ENCODE results near the gene DZIP1. TPM values are rescaled to one million over a fixed set of nuclear protein-coding genes. Genes with fewer than 3 reads are reported as not detected.

The DZIP1 gene
- total and polyA plus RNA-seq, 2 of the 8 experiments (the other 6 are each of a cell fraction or from before 2014, with no cell fraction given), result 7.6 to 24.6 TPM

GRCh38 chr13:95671597-95671996 is 27.1 kb upstream of the DZIP1 start:
- Histone ChIP-seq H3K27me3 (replicated peaks in 1 of 4; ENCODE audit: control insufficient read depth in 3 of 4, extremely low read depth in 1 of 4, insufficient read depth in 3 of 4, low read length in 3 of 4) (no peaks in the 10 kb centered on the region), H2BK5ac (ENCODE audit: low read depth, low read length) (no peak overlapping the region), H2BK20ac (ENCODE audit: low read length) (no peak overlapping the region), H3K9me3 (ENCODE audit: insufficient read depth in 2 of 2, low read depth in 1 of 2, low read length in 1 of 2) (peaks cover 20 to 21% of the 10 kb centered on the region in 2 experiments), H2AK5ac (ENCODE audit: low read depth, low read length) (no peak overlapping the region), H3K9ac (replicated peaks in 1 of 4; ENCODE audit: extremely low read depth in 1 of 4, low read depth in 3 of 4, low read length in 3 of 4) (no peak overlapping the region), H4K5ac (ENCODE audit: insufficient read length, low read depth, low read length) (no peak overlapping the region), H3K14ac (ENCODE audit: insufficient read length) (no peak overlapping the region), H3K36me3 (ENCODE audit: control insufficient read depth in 2 of 4, insufficient read depth in 4 of 4, low read length in 3 of 4) (peaks cover 0 to 6% (median 0%) of the 10 kb centered on the region in 4 experiments; a peak in 2 of 8 replicates), H4K8ac (ENCODE audit: extremely low read depth, insufficient read depth, low read length) (no peak overlapping the region), H2BK15ac (ENCODE audit: low read length) (no peak overlapping the region), H3K4me2 (ENCODE audit: insufficient read depth in 1 of 2, low read depth in 2 of 2, low read length in 2 of 2) (no peak overlapping the region), H3K18ac (ENCODE audit: extremely low read depth, low read length) (no peak overlapping the region), H3K79me1 (ENCODE audit: low read depth, low read length) (no peaks in the 10 kb centered on the region), H3K56ac (replicated peaks; ENCODE audit: insufficient read length, low read depth, low read length) (no peak overlapping the region), H2BK12ac (ENCODE audit: low read depth, low read length) (no peak overlapping the region), H4K20me1 (replicated peaks in 1 of 2; ENCODE audit: control insufficient read depth in 1 of 2, insufficient read depth in 2 of 2, low read length in 2 of 2) (no peaks in the 10 kb centered on the region), H2BK120ac (replicated peaks; ENCODE audit: low read depth, low read length) (no peak overlapping the region), H3K23me2 (ENCODE audit: low read depth, low read length) (peaks cover 5% of the 10 kb centered on the region), H3K4me3 (ENCODE audit: extremely low read depth in 1 of 4, insufficient read depth in 2 of 4, low read depth in 3 of 4, low read length in 4 of 4) (no peak overlapping the region), H4K91ac (replicated peaks; ENCODE audit: insufficient read length, low read length) (no peak overlapping the region), H3K79me2 (ENCODE audit: control insufficient read depth in 1 of 2, insufficient read depth in 2 of 2, low read length in 2 of 2) (no peaks in the 10 kb centered on the region), H3K4me1 (replicated peaks in 1 of 4; ENCODE audit: control insufficient read depth in 3 of 4, insufficient read depth in 4 of 4, low read length in 3 of 4) (no peaks in the 10 kb centered on the region), H3K4ac (replicated peaks; ENCODE audit: insufficient read length, low read depth, low read length) (no peak overlapping the region), H3K27ac (ENCODE audit: low read depth, low read length) (no peak overlapping the region), H2AFZ (ENCODE audit: low read length) (no peak overlapping the region), H3K23ac (ENCODE audit: insufficient read length) (no peak overlapping the region)
- POLR2A ChIA-PET (ENCODE audit: partially characterized antibody), result no interaction called here
- CTCF ChIA-PET (ENCODE audit: partially characterized antibody), result interaction anchor here (2.5 kb wide), 2 partner anchors 10 to 47 kb away, joined by 10 to 12 read pairs; no protein-coding TSS in a partner anchor
- DNase-seq (ENCODE audit: low read depth in 1 of 2, low spot score in 2 of 2) (no peak), FAIRE-seq (no peak)
- 97% methylated on average over 5 of the region's 5 CpGs; no CpG with 5 or more reads in 1 of the 2 experiments for WGBS, 2 experiments (ENCODE audit: extremely low coverage in 1 of 2, insufficient coverage in 1 of 2, insufficient read length in 1 of 2, insufficient replicate concordance in 2 of 2, low coverage in 1 of 2, low lambda C conversion rate in 2 of 2, missing lambda C conversion rate in 1 of 2)
- no peak for TF ChIP-seq CBX5 (IDR thresholded peaks at IDR 0.05; ENCODE audit: low read depth, low read length)
- no peak for TF ChIP-seq TAF7 (optimal IDR thresholded peaks at IDR 0.05; ENCODE audit: borderline replicate concordance, low read depth, low read length)
- TF ChIP-seq CHD1 (IDR thresholded peaks at IDR 0.05; ENCODE audit: low read depth, low read length), result no peak
- no peak for TF ChIP-seq EP300 (IDR thresholded peaks at IDR 0.05; ENCODE audit: borderline replicate concordance in 1 of 2, low read depth in 2 of 2, low read length in 2 of 2)
- no peak for TF ChIP-seq PHF8 (conservative IDR thresholded peaks at IDR 0.05; ENCODE audit: low read depth, low read length)
- TF ChIP-seq KDM4A (IDR thresholded peaks at IDR 0.05; ENCODE audit: low read depth, low read length, severe bottlenecking), result no peak

Measured in H1 (cell line).